PC-9 (cell line): ENCODE measurements around the gene APOE. TPM values are rescaled to one million over a fixed set of nuclear protein-coding genes. Genes with fewer than 3 reads are reported as not detected.

Experiments
- BruUV-seq: library from RNA; stranded (reverse); fragments of 400-500 nt; replicated peaks from 2 replicates; lab custom pipeline; 2021; lab: Mats Ljungman, UMichigan
- CTCF ChIA-PET: fragments of 300-600 bp; sonication (Branson Sonifier 250); formaldehyde crosslinking; loops from one replicate; lab custom pipeline; 2022; ENCODE audit warnings: antibody characterized with exemption; lab: Charles Lee
- POLR2A ChIA-PET: fragments of 300-600 bp; sonication (Branson Sonifier 250); formaldehyde crosslinking; loops from one replicate; lab custom pipeline; 2022; ENCODE audit warnings: antibody characterized with exemption; ENCODE audit not compliant: unreplicated experiment; lab: Charles Lee
- DNase-seq, 2 experiments: peaks; one replicate each; pipeline versions ENCODE4 v3.0.0 to v3.0.0-alpha.2; 2015 to 2022; ENCODE audit warnings: mixed read lengths in 1 of 2
- H2AFZ ChIP-seq: fragments of 200-600 bp; sonication (generic); 2 replicates; pipeline ENCODE4 v1.8.1; 2017; ENCODE audit warnings: antibody characterized with exemption
- H3F3A ChIP-seq: fragments of 200-600 bp; sonication (generic); 2 replicates; pipeline ENCODE4 v1.8.1; 2017; ENCODE audit warnings: antibody characterized with exemption, mild to moderate bottlenecking, low read depth; ENCODE audit not compliant: insufficient read depth
- H3K27ac ChIP-seq: fragments of 200-600 bp; sonication (generic); 2 replicates; pipeline ENCODE4 v1.6.1; 2016; ENCODE audit warnings: mixed run types
- H3K27me3 ChIP-seq: fragments of 200-600 bp; sonication (generic); 2 replicates; pipeline ENCODE4 v1.6.1; 2016; ENCODE audit warnings: low read depth, mixed run types; ENCODE audit not compliant: insufficient read depth
- H3K36me3 ChIP-seq: fragments of 200-600 bp; sonication (generic); 2 replicates; pipeline ENCODE4 v1.6.1; 2016; ENCODE audit warnings: low read depth, mixed run types
- H3K4me1 ChIP-seq: fragments of 200-600 bp; sonication (generic); replicated peaks from 2 replicates; pipeline ENCODE4 v1.6.1; 2016; ENCODE audit warnings: mixed run types; ENCODE audit not compliant: insufficient read depth
- H3K4me2 ChIP-seq: fragments of 200-600 bp; sonication (generic); 2 replicates; pipeline ENCODE4 v1.6.1; 2017; ENCODE audit warnings: mixed run types
- H3K4me3 ChIP-seq: fragments of 200-600 bp; sonication (generic); 2 replicates; pipeline ENCODE4 v1.6.1; 2016; ENCODE audit warnings: mixed run types
- H3K79me2 ChIP-seq: fragments of 200-600 bp; sonication (generic); 2 replicates; pipeline ENCODE4 v1.6.1; 2017; ENCODE audit warnings: low read depth, mixed run types
- H3K9me2 ChIP-seq: fragments of 200-600 bp; sonication (generic); 2 replicates; pipeline ENCODE4 v1.8.1; 2017; ENCODE audit warnings: mild to moderate bottlenecking; ENCODE audit not compliant: insufficient read depth
- H3K9me3 ChIP-seq: fragments of 200-600 bp; sonication (generic); 2 replicates; pipeline ENCODE4 v1.8.1; 2016; ENCODE audit warnings: low read depth; ENCODE audit not compliant: insufficient read depth
- H4K20me1 ChIP-seq: fragments of 200-600 bp; sonication (generic); 2 replicates; pipeline ENCODE4 v1.8.1; 2017; ENCODE audit not compliant: insufficient read depth
- EZH2 ChIP-seq: fragments of 200-600 bp; sonication (generic); IDR thresholded peaks from 2 replicates; pipeline ENCODE4 v1.8.0; 2017; ENCODE audit warnings: antibody characterized with exemption, low read depth
- intact Hi-C: fragments of 100-400 bp; cut with micrococcal nuclease; formaldehyde crosslinking; loops from one replicate; pipeline ENCODE4 v1.10.0; 2022; ENCODE audit not compliant: unreplicated experiment
- total RNA-seq: library from RNA; stranded (reverse); gene quantifications from 2 replicates; pipeline ENCODE4 v1.2.3, GENCODE V29; 2021
- TF ChIP-seq, protein P1 (sequence below): fragments of 200-600 bp; sonication (generic); conservative IDR thresholded peaks from 2 replicates; pipeline ENCODE4 v1.6.1; 2017; ENCODE audit warnings: mixed run types, antibody characterized with exemption, mild to moderate bottlenecking, moderate library complexity

The APOE gene
- total RNA-seq, 1 experiment from 2014 or later, result 11.5 TPM

DNA sequence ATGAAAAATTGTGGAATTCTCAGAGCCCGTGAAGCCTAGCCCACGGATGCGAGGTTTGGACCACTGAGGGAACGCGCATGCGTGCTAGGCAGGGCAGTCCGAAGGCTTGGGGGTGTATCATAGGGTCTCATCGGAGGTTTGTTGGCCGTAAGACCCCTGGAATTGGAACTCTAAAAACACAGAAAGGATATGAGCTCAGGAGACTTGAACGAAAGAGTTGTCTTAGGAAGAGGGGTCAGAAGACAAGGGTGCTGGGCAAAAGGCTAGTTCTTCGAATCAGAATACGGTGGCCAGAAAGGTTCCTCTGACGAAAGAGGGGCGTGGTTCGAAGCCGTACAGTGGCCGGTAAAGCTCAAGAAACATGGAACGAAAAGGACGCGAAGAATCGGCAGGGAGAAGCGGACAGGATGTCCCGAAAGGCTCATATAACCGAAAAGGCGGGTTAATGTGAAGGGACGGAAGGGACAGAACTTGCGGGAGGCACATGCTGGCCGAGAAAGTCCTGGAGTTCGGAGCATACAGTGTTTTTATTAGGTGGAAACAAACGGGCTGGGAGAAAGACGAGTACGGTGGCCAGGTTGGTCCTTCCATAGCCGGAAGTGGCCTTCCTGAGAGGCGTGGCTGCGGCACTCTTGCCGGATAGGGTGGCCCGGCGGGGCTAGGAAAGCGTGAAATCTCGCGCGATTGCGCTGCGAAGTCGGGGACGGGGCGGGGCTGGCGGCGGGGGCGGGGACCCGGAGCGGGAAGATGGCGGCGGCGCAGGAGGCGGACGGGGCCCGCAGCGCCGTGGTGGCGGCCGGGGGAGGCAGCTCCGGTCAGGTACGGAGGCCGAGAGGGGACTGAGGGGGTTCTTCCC, 49.3 kb downstream of the APOE start, which contains the start of gene CLPTM1:
CLPTM1 (plus strand) TSS at position 732 of the 856 bp plus-strand sequence; CDS start at position 748, 16 bp downstream.
- H3K4me3 ChIP-seq, result peak within 1 kb of the TSS; percentile 89
- peaks cover 20% of the 10 kb centered on the region for H3K4me1 ChIP-seq
- ChIA-PET CTCF (interaction anchor here (0.6 to 0.9 kb wide), 5 partner anchors 79 to 236 kb away, joined by 3 read pairs; no protein-coding TSS in a partner anchor), POLR2A (interaction anchor here (0.6 to 1.0 kb wide), 7 partner anchors 45 to 512 kb away, joined by 3 to 8 read pairs (median 4); partner anchors contain the start of gene CLASRP)
- H3K9me3 ChIP-seq, result no peaks in the 10 kb centered on the region
- no peaks in the 10 kb centered on the region for H3K27me3 ChIP-seq
- peaks cover 44% of the 10 kb centered on the region for H4K20me1 ChIP-seq
- TF ChIP-seq, protein P1, sequence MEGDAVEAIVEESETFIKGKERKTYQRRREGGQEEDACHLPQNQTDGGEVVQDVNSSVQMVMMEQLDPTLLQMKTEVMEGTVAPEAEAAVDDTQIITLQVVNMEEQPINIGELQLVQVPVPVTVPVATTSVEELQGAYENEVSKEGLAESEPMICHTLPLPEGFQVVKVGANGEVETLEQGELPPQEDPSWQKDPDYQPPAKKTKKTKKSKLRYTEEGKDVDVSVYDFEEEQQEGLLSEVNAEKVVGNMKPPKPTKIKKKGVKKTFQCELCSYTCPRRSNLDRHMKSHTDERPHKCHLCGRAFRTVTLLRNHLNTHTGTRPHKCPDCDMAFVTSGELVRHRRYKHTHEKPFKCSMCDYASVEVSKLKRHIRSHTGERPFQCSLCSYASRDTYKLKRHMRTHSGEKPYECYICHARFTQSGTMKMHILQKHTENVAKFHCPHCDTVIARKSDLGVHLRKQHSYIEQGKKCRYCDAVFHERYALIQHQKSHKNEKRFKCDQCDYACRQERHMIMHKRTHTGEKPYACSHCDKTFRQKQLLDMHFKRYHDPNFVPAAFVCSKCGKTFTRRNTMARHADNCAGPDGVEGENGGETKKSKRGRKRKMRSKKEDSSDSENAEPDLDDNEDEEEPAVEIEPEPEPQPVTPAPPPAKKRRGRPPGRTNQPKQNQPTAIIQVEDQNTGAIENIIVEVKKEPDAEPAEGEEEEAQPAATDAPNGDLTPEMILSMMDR, result no peak
- no peak for TF ChIP-seq EZH2
- peak within 1 kb of the TSS; percentile 87 for H2AFZ ChIP-seq
- H3K79me2 ChIP-seq, result peaks cover 57% of the 10 kb centered on the region
- peak within 1 kb of the TSS; percentile 87 for H3K27ac ChIP-seq
- intact Hi-C loops, result loop anchor here (1.0 to 10.0 kb wide), 4 partner anchors 48 to 380 kb away; partner anchors contain the start of genes CBLC and NECTIN2
- no peaks in the 10 kb centered on the region for H3K9me2 ChIP-seq
- DNase-seq, result peak; percentile 93 to 94
- H3F3A ChIP-seq, result peaks cover 22% of the 10 kb centered on the region; the same call in 1 of the 2 replicates
- BruUV-seq, result TSS peak; percentile 71
- H3K4me2 ChIP-seq, result peak within 1 kb of the TSS; percentile 96
- no peaks in the 10 kb centered on the region for H3K36me3 ChIP-seq

DNA sequence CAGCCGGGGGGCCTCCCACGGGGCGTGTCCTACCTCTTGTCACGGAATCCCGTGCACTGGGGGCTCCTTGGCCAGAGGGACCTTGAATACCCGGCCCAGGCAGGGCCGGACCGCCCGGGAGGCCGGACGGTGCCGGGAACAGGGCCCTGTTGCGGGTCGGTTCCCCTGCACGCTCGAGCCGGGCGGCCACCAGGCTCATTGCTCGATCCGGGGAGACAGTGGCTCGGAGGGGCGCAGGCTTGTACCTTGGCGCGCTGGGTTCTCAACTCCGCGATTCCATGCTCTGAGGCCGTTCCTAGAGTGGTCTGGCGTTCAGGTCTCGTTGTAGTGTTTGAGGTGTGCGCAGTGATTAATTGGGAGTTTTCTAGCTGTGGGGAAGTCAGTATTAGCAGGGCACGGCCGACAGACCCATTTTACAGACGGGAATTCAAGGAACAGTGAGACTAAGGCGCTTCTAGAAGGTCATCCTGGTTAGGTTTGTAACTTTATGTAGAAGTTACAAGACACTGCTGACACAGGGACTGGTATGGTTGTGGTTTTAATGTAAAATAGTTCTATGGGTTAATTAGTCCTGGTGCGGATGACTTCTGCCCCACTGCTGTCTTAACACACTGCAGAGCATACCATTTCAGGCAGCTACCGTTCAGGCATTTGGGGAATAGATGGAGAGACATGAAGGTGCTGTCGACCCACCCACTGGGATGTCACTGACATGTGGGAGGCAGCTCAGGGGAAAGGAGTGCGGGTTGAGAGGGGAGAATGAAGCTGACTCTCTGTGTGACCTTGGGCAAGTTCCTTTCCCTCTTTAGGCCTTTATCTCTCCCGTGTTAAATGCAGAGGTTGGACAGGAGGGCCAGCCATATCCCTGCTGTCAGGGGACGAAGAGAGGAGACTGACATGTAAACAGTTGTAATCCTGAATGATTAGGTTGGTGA, 50.2 kb downstream of the APOE start:
- POLR2A ChIA-PET, result interaction anchor here (0.6 to 1.0 kb wide), 2 partner anchors 79 to 512 kb away, joined by 4 to 8 read pairs; no protein-coding TSS in a partner anchor
- DNase-seq, result no peak
- Histone ChIP-seq H3K4me3 (peak overlapping the region; percentile 89), H3K4me2 (peak overlapping the region; percentile 96), H3F3A (peaks cover 16% of the 10 kb centered on the region; the same call in 1 of the 2 replicates), H3K27ac (no peak overlapping the region), H3K79me2 (peaks cover 66% of the 10 kb centered on the region), H3K9me3 (no peaks in the 10 kb centered on the region), H2AFZ (peak overlapping the region; percentile 85), H3K9me2 (no peaks in the 10 kb centered on the region), H4K20me1 (peaks cover 53% of the 10 kb centered on the region), H3K36me3 (peaks cover 5% of the 10 kb centered on the region; the same call in 1 of the 2 replicates), H3K27me3 (no peaks in the 10 kb centered on the region), H3K4me1 (peaks cover 20% of the 10 kb centered on the region)
- TF ChIP-seq, protein P1, result no peak
- TF ChIP-seq EZH2, result no peak
- TSS peak; percentile 47 for BruUV-seq
- intact Hi-C loops, result loop anchor here (1.0 to 10.0 kb wide), 4 partner anchors 49 to 381 kb away; partner anchors contain the start of genes CBLC and NECTIN2
- CTCF ChIA-PET, result no interaction called here
